HG02852 (cell line): ENCODE results near the gene ALDH1A1.
"Not testable (repeated sequence)": the region's sequence is repeated elsewhere in the genome, so short reads cannot be mapped to it uniquely, and the experiment has no call there.

Experiments used
- ATAC-seq: cut with Tn5 transposase; IDR thresholded peaks from one replicate; pipeline ENCODE4 v1.9.1; 2021; ENCODE audit warnings: mild to moderate bottlenecking, moderate library complexity; ENCODE audit not compliant: unreplicated experiment

The ALDH1A1 gene

DNA sequence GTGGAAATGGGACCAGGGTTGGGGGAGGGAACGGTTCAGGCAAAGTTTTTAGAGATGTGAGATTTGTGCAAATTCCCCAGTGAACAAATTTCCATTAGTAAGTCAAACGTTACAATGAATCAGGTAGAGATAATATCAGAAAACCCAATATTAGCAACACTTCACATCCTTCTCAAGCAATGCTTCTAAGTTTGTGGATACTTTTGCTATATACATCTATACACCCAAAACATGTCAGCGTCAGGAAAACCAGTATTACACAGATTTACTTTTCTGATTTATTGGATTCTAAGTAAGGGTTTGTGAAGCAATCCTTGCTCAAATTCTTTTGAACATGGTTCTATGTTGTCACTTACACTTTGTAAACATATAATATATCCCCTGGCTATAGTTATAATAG lies 6.5 kb downstream of the ALDH1A1 start:
- ATAC-seq, result no peak

DNA sequence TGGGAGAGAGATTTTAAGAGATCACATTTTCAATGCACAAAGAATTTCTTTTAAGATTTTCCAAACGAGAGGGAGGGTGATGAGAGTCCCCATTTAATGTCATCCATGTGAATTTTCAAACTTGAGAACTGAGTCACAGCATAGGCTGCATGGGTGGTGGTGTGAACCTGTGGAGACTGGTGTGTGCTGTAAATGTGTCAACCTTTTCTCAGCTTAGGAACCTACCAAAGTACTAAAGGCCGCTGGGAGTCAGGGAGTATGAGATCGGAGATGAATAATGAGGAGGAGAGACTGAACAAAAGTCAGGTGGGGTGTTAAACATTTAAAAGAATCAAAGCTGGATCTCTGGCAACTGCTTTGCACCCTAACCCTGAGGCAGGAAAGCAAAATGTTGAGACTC lies 7.5 kb downstream of the ALDH1A1 start:
- ATAC-seq, result no peak

DNA sequence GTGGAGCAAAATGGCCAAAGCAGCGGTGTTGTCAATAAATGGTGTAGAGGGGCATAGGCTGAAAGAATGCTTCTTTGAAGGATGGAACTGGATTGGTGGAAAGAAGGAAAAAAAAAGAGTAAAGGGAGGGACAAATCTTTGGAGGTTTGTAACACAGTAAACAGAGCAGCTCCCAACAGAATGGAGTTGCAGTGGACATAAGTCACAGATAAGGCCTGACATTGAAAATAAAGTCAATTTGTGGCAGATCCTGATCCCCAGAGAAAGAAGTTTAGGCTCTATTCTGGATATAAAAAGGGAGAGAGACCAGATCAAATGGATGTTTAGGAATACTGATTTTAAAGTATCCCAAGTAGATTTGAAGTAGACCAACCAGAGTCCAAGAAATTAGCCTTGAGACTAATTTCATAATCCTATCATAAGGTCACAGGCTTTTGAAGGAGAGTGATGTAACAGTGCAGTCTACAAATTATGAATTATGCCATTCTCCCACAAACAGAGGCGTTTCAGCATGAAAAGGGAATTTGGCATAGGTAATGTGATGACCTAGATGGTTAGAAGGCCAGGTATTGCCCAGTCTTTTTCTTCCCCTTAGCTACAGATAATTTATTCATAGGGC lies 8.9 kb downstream of the ALDH1A1 start:
- no peak for ATAC-seq

DNA sequence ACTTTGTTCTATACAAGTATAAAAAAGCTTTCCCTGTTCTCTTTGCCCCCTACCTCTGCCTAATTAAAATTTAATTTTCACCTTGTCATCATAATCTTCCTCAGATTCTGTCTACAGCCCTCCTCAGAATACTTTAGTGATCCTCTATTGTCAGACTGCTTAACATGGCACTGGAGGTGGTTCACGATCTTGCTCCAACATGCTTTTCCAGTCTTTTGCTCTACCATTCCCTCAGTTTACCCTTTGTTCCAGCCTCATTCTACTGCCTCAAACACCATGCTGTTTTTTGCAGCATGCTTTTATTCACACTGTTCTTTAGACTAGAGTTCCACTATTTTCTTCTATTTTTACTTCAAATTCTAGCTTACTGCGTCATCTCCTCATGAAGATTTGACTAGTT lies 10.4 kb downstream of the ALDH1A1 start:
- ATAC-seq, result no peak

DNA sequence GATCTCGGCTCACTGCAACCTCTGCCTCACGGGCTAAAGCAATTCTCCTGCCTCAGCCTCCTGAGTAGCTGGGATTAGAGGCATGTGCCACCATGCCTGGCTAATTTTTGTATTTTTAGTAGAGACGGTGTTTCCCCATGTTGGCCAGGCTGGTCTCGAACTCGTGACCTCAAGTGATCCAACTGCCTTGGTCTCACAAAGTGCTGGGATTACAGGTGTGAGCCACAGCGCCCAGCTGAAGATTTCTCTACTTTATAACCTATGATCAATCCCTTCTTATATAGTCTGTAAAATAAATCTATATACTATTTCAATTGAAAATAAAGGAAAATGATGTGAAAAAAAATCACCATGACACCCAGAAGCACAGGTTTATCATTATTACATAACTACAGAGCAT lies 13.3 kb downstream of the ALDH1A1 start:
- not testable (repeated sequence) for ATAC-seq

DNA sequence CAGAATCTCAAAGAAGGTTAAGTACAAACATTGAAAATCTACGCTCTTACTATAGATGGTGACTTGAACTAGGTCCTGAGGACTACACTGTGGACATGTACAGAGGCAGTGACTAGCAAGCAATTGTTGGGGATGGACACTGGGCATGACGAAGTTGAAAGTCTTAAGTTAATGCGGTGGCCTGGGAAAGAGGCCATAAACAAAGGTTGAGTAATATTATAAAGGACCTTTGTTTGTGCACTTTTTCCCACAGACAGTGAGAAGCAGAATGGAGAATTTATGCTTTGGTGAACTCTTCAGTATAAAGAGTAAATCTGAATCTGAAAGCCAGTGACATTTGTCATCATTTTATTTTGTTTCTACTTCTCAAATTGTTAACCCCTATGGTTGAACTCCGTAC lies 15.3 kb downstream of the ALDH1A1 start:
- ATAC-seq, result no peak

DNA sequence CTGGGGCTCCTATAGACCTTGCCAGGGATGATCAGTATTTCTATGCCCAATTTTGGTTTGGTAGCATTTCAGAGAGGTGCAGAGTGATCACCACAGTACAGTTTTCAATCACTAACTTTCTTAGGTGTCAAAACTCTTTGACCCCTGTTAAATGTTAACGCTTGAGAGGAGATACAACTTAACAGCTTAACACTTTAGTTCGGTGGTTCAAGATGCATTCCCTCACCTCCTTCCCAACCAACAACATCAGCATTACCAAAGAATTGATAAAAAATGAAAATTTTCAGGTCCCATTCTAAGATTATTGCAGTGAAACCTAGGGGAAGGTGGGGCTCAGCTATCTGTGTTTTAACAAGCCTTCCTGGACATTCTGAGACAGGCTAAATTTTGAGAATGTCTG lies 16.2 kb downstream of the ALDH1A1 start:
- no peak for ATAC-seq

- ATAC-seq, result no peak
Observed at GRCh38 chr9:72936266-72936665, 16.6 kb downstream of the ALDH1A1 start.

- ATAC-seq, result no peak
Observed at GRCh38 chr9:72935595-72935994, 17.3 kb downstream of the ALDH1A1 start.

GRCh38 chr9:72933730-72934665 lies 18.9 kb downstream of the ALDH1A1 start:
- no peak for ATAC-seq

DNA sequence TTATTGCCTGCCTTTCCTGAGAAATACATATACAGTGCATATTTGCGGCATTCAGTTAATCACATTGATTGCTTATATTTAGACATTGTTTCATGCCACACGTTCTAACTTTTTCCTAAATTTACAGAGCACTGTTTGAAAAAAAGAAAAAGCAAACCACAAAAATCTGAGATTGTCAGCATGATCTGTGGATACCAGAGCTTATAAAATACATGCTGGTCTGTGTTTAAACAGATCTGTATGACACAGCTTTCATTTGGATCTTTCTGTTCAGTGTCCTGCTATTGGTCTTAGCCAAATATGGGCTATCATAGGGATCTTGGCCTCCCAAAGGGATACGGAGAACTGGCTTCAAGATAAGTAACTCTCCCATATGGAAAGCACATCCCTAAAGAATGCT lies 20.2 kb downstream of the ALDH1A1 start:
- no peak for ATAC-seq

- no peak for ATAC-seq
Observed at GRCh38 chr9:72931897-72932296, 21.0 kb downstream of the ALDH1A1 start.

DNA sequence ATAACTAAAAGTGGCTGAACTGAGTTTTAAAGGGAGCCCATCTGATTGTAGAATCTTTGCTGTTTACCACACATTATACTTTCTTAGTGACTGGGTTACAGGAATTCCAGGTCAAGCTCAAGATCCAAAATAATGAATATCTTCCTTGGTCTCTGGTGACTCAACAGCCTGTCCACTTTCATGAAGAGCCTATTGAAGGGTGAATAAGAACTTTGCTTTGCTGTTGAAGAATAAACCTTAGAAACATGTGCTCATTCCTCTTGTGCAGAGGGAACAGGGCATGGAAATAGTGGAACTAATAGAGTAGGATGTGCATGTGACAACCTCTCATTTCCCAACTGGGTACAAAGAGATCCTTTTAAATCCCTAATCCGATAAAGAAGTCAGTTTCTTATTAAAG lies 21.4 kb downstream of the ALDH1A1 start:
- no peak for ATAC-seq

GRCh38 chr9:72930828-72931227 lies 22.0 kb downstream of the ALDH1A1 start:
- no peak for ATAC-seq

GRCh38 chr9:72929542-72929941 lies 23.3 kb downstream of the ALDH1A1 start:
- ATAC-seq, result no peak

DNA sequence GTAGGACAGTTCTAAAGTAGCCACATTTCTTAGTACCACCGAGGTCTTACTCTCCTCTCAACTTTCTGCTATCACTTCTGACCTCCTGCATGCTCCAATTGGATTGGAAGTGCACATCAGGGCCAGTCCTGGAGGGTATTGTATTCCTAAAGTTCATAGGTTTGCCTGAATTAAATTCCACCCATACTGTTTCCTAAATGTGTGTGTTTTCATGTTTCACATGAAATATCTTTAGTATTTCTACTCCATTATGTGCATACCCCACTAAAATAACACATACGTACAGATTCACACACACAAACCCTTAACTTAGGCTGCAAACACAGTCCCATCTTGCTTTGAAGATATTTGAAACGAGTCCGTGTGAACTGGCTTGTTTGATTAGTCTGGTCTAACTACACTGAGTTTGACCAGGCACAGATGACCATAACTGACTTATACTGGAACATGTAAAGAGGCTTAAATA lies 24.8 kb downstream of the ALDH1A1 start:
- ATAC-seq, result no peak

DNA sequence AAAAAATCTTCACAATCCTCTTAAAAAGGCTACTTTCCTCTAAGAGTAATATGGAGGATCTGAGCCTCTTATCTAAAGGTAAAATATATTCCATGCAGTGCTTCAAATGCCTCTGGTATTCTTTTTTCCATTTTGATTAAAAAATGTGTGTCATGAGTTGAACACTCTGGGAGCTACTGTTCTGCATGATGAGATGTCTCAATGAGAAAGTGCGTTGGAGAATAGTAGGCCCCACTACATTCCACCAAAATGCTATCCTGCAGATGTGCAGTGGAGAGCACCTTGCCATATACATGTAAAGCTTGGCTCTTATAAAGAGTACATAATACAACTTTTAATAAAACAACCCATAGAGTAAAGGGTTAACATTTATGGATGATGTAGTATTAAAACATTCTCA lies 26.3 kb downstream of the ALDH1A1 start:
- ATAC-seq, result no peak

- ATAC-seq, result no peak
Observed at GRCh38 chr9:72925891-72926290, 27.0 kb downstream of the ALDH1A1 start.

DNA sequence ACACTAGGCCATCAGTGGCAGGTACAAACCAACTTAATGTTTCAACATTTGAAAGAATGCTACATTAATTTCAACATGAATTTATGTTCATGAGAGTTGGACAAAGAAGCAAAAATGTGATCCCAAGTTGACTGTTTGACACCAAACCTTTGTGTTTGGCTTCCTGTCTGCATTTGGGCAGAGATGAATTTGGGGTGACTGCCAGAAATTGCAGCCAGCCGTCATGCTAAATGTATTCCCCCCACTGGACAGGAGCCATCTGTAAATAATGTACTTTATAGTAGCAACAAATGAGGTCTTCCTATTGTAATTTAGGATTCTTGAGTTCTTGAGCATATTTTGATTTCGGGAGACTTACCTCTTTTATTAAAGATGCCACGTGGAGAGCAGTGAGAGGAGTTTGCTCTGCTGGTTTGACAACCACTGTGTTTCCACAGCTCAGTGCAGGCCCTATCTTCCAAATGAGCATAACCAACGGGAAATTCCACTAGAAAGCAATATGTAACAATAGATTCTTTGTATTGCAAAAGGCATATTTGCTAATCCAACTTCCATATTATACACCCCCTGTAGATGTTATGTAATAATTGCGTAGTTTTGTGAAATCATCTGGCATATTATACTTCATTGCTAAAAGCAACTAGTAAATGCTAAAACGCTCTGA lies 27.6 kb downstream of the ALDH1A1 start:
- no peak for ATAC-seq

- no peak for ATAC-seq
Observed at GRCh38 chr9:72924154-72924790, 28.6 kb downstream of the ALDH1A1 start.

DNA sequence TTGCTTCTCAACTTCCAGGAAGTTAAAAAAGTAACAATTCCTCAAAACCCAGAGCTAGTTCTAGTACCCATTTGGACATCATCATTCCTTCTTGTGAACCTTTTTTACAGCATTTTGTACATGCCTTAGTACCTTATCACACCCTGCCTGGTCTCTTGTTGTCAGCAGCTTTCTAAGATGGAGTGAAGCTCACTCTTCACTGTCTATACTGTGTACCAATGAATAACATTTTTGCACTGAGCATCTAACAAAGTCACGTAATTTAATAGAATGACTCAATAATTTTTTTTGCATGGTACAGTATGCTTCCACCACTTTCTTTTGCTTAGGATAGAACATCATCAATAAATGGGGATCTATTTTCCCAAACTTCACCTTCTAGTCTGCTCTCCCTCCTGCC lies 29.8 kb downstream of the ALDH1A1 start:
- no peak for ATAC-seq
